GM12891 (cell line): ENCODE data around the gene ILDR2.

ENCODE experiments used
- POLR2A ChIP-seq: IDR thresholded peaks from 2 replicates; pipeline ENCODE4 v1.6.1; 2011; ENCODE audit warnings: low read depth, low read length, control low read depth
- POLR2AphosphoS5 ChIP-seq: IDR thresholded peaks from 2 replicates; pipeline ENCODE4 v1.6.1; 2011; ENCODE audit warnings: low read depth, low read length, control low read depth
- POU2F2 ChIP-seq: IDR thresholded peaks from 2 replicates; pipeline ENCODE4 v1.6.1; 2011; ENCODE audit warnings: low read depth, mild to moderate bottlenecking, control low read depth, low read length, moderate library complexity
- TAF1 ChIP-seq: IDR thresholded peaks from 2 replicates; pipeline ENCODE4 v1.6.1; 2011; ENCODE audit warnings: low read depth, low read length, control low read depth

DNA sequence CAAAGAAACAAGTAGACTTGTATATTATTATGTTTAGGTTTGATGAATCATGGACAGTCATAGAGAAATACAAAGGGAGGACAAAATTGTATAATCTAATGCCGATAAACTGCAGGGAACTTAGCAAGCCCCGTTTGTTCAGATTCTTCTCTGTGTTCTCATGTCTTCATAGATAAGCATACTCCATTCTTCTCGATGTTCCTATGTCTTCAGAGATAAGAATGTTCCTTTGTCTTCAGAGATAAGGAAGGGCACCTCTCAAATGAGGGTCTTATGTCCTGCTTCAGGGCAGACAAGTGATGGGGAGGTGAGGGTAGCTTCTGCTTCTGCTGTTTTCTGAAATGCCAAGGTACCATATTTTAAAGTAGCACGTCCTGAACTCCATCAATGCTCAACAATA is 79.6 kb downstream of the ILDR2 start:
- TF ChIP-seq POU2F2, result no peak
- no peak for TF ChIP-seq POLR2AphosphoS5
- no peak for TF ChIP-seq TAF1
- TF ChIP-seq POLR2A, result no peak
